H9 (cell line): ENCODE results near the gene CEMIP. TPM values are rescaled to one million over a fixed set of nuclear protein-coding genes. Genes with fewer than 3 reads are reported as not detected.

ENCODE experiments used
- DNase-seq: peaks from one replicate; pipeline ENCODE4 v3.0.0-alpha.2; 2017
- H2AFZ ChIP-seq: one replicate; pipeline ENCODE4 v1.6.1; 2013; ENCODE audit warnings: mild to moderate bottlenecking, low read length, control low read depth, moderate library complexity
- H2AK5ac ChIP-seq: 2 replicates; pipeline ENCODE4 v1.6.1; 2013; ENCODE audit warnings: low read length, control low read depth, mixed read lengths; ENCODE audit not compliant: insufficient read length
- H2BK120ac ChIP-seq: one replicate; pipeline ENCODE4 v1.6.1; 2013; ENCODE audit warnings: low read depth, mild to moderate bottlenecking, low read length, control low read depth, inconsistent platforms; ENCODE audit not compliant: poor library complexity, severe bottlenecking
- H2BK12ac ChIP-seq: 2 replicates; pipeline ENCODE4 v1.6.1; 2013; ENCODE audit warnings: low read length, control low read depth, mixed read lengths, low read depth; ENCODE audit not compliant: insufficient read length
- H2BK15ac ChIP-seq: 2 replicates; pipeline ENCODE4 v1.6.1; 2013; ENCODE audit warnings: low read depth, low read length, control low read depth
- H2BK20ac ChIP-seq: one replicate; pipeline ENCODE4 v1.6.1; 2013; ENCODE audit warnings: low read depth, mild to moderate bottlenecking, low read length, control low read depth, inconsistent platforms; ENCODE audit not compliant: poor library complexity, severe bottlenecking
- H2BK5ac ChIP-seq: 2 replicates; pipeline ENCODE4 v1.6.1; 2013; ENCODE audit warnings: low read length, control low read depth, mixed read lengths; ENCODE audit not compliant: insufficient read length
- H3K14ac ChIP-seq: 2 replicates; pipeline ENCODE4 v1.6.1; 2013; ENCODE audit warnings: low read length, control low read depth; ENCODE audit not compliant: insufficient read depth
- H3K18ac ChIP-seq: 2 replicates; pipeline ENCODE4 v1.6.1; 2013; ENCODE audit warnings: low read depth, mild to moderate bottlenecking, mixed read lengths, low read length, control low read depth; ENCODE audit not compliant: insufficient read length
- H3K23ac ChIP-seq: 2 replicates; pipeline ENCODE4 v1.6.1; 2013; ENCODE audit warnings: low read length, control low read depth, mixed read lengths, low read depth; ENCODE audit not compliant: insufficient read length
- H3K23me2 ChIP-seq: 2 replicates; pipeline ENCODE4 v1.6.1; 2013; ENCODE audit warnings: low read depth, mild to moderate bottlenecking, mixed read lengths, low read length, control low read depth; ENCODE audit not compliant: insufficient read length, poor library complexity, severe bottlenecking
- H3K27ac ChIP-seq: 2 replicates; pipeline ENCODE4 v1.5.1; 2013; ENCODE audit warnings: low read length, control low read depth, mixed read lengths, low read depth; ENCODE audit not compliant: insufficient read length
- H3K27me3 ChIP-seq: 2 replicates; pipeline ENCODE4 v1.6.1; 2013; ENCODE audit warnings: low read length, control low read depth, inconsistent platforms; ENCODE audit not compliant: insufficient read depth
- H3K4ac ChIP-seq: 2 replicates; pipeline ENCODE4 v1.6.1; 2013; ENCODE audit warnings: low read depth, mild to moderate bottlenecking, control low read depth, inconsistent platforms, low read length, moderate library complexity
- H3K4me1 ChIP-seq: 2 replicates; pipeline ENCODE4 v1.6.1; 2013; ENCODE audit warnings: low read length, control low read depth, inconsistent platforms; ENCODE audit not compliant: insufficient read depth
- H3K4me2 ChIP-seq: 2 replicates; pipeline ENCODE4 v1.6.1; 2013; ENCODE audit warnings: low read length, control low read depth, mixed read lengths; ENCODE audit not compliant: insufficient read length, insufficient read depth
- H3K56ac ChIP-seq: 2 replicates; pipeline ENCODE4 v1.6.1; 2013; ENCODE audit warnings: low read depth, mild to moderate bottlenecking, mixed read lengths, low read length, control low read depth; ENCODE audit not compliant: insufficient read length
- H3K79me1 ChIP-seq: 2 replicates; pipeline ENCODE4 v1.6.1; 2013; ENCODE audit warnings: low read depth, mild to moderate bottlenecking, moderate library complexity, low read length, control low read depth, inconsistent platforms; ENCODE audit not compliant: insufficient read depth, poor library complexity, severe bottlenecking
- H3K79me2 ChIP-seq: 2 replicates; pipeline ENCODE4 v1.6.1; 2013; ENCODE audit warnings: low read length, control low read depth, inconsistent platforms; ENCODE audit not compliant: insufficient read depth
- H3K9ac ChIP-seq: 2 replicates; pipeline ENCODE4 v1.6.1; 2013; ENCODE audit warnings: low read length, control low read depth, mixed read lengths; ENCODE audit not compliant: insufficient read length; ENCODE audit errors: extremely low read depth
- H3K9me3 ChIP-seq: one replicate; pipeline ENCODE4 v1.6.1; 2013; ENCODE audit warnings: low read depth, low read length, inconsistent platforms; ENCODE audit not compliant: control insufficient read depth
- H3T11ph ChIP-seq: one replicate; pipeline ENCODE4 v1.6.1; 2013; ENCODE audit warnings: mild to moderate bottlenecking, low read length, control low read depth, inconsistent platforms
- H4K20me1 ChIP-seq: one replicate; pipeline ENCODE4 v1.6.1; 2013; ENCODE audit not compliant: control insufficient read depth, insufficient read length, insufficient read depth
- H4K5ac ChIP-seq: 2 replicates; pipeline ENCODE4 v1.6.1; 2013; ENCODE audit warnings: low read depth, mild to moderate bottlenecking, mixed read lengths, low read length, control low read depth; ENCODE audit not compliant: insufficient read length
- H4K8ac ChIP-seq: replicated peaks from 2 replicates; pipeline ENCODE4 v1.6.1; 2013; ENCODE audit warnings: low read length, control low read depth, mixed read lengths, low read depth; ENCODE audit not compliant: insufficient read length
- H4K91ac ChIP-seq: 2 replicates; pipeline ENCODE4 v1.6.1; 2013; ENCODE audit warnings: low read depth, mild to moderate bottlenecking, moderate library complexity, mixed read lengths, low read length, control low read depth; ENCODE audit not compliant: insufficient read length
- H3K27ac Mint-ChIP-seq, 3 experiments: 2 replicates in 2 of 3; 3 replicates in 1 of 3; pipeline ENCODE4 v1.8.0; 2020 to 2021; ENCODE audit warnings: mixed read lengths in 3 of 3, mild to moderate bottlenecking in 1 of 3, moderate library complexity in 1 of 3
- H3K27me3 Mint-ChIP-seq: 2 replicates; pipeline ENCODE4 v1.8.0; 2021; ENCODE audit warnings: low read depth, mild to moderate bottlenecking, moderate library complexity, mixed read lengths
- H3K36me3 Mint-ChIP-seq, 3 experiments: 2 replicates in 2 of 3; 3 replicates in 1 of 3; pipeline ENCODE4 v1.8.0; 2020 to 2021; ENCODE audit warnings: low read depth in 3 of 3, mixed read lengths in 3 of 3; ENCODE audit not compliant: insufficient read depth in 1 of 3
- H3K4me1 Mint-ChIP-seq, 2 experiments: 2 replicates each; pipeline ENCODE4 v1.8.0; 2020; ENCODE audit warnings: mixed read lengths in 2 of 2
- H3K4me3 Mint-ChIP-seq, 2 experiments: 2 replicates in 1 of 2; 3 replicates in 1 of 2; pipeline ENCODE4 v1.8.0; 2020 to 2021; ENCODE audit warnings: mild to moderate bottlenecking in 2 of 2, mixed read lengths in 2 of 2, moderate library complexity in 1 of 2
- H3K9me3 Mint-ChIP-seq, 2 experiments: 2 replicates in 1 of 2; 3 replicates in 1 of 2; pipeline ENCODE4 v1.8.0; 2020; ENCODE audit warnings: mild to moderate bottlenecking in 2 of 2, mixed read lengths in 2 of 2, moderate library complexity in 1 of 2
- CTCF ChIP-seq: fragments of 200-600 bp; sonication (generic); conservative IDR thresholded peaks from 3 replicates; pipeline ENCODE4 v1.8.0; 2021; ENCODE audit warnings: antibody characterized with exemption, mild to moderate bottlenecking
- WGBS: extraction: QIAGEN DNeasy Blood & Tissue Kit; methylation state at CpG from one replicate; pipeline ENCODE4 v1.1.7; 2013; ENCODE audit warnings: missing lambda C conversion rate, low lambda C conversion rate, mixed read lengths; ENCODE audit not compliant: insufficient read length; ENCODE audit errors: extremely low coverage; 5-methylcytosine and 5-hydroxymethylcytosine counted together
- total RNA-seq: library from RNA; stranded (reverse); gene quantifications from 2 replicates; pipeline ENCODE4 v1.2.1, GENCODE V29; 2021

The CEMIP gene
- total RNA-seq, 1 experiment from 2014 or later: 0.09 TPM

GRCh38 chr15:80892414-80892813, 113.2 kb downstream of the CEMIP start:
- Mint-ChIP-seq H3K9me3 (peaks cover 0 to 10% of the 10 kb centered on the region in 2 experiments; a peak in 2 of 5 replicates), H3K4me3 (no peak overlapping the region), H3K27ac (no peak overlapping the region), H3K27me3 (peaks cover 6% of the 10 kb centered on the region), H3K4me1 (peaks cover 4 to 8% of the 10 kb centered on the region in 2 experiments), H3K36me3 (peaks cover 6 to 12% (median 8%) of the 10 kb centered on the region in 3 experiments)
- no peaks in the 10 kb centered on the region for H3K23me2 ChIP-seq
- TF ChIP-seq CTCF: no peak
- H3K14ac ChIP-seq: no peak overlapping the region
- no peak overlapping the region for H2AK5ac ChIP-seq
- no peak for DNase-seq
- peaks cover 4% of the 10 kb centered on the region for H3K9me3 ChIP-seq
- H2BK15ac ChIP-seq: no peak overlapping the region
- no peaks in the 10 kb centered on the region for H4K20me1 ChIP-seq
- H3K56ac ChIP-seq: no peak overlapping the region
- H3K27me3 ChIP-seq: no peaks in the 10 kb centered on the region
- no peaks in the 10 kb centered on the region for H3K79me1 ChIP-seq
- H2BK120ac ChIP-seq: no peak overlapping the region
- no peak overlapping the region for H3T11ph ChIP-seq
- no CpG with 5 or more reads among the region's 5 CpGs for WGBS
- no peak overlapping the region for H4K91ac ChIP-seq
- H3K4me2 ChIP-seq: no peak overlapping the region
- H3K4ac ChIP-seq: no peak overlapping the region
- no peaks in the 10 kb centered on the region for H3K79me2 ChIP-seq
- H4K8ac ChIP-seq: no peak overlapping the region
- no peak overlapping the region for H3K18ac ChIP-seq
- H3K9ac ChIP-seq: no peak overlapping the region
- H2AFZ ChIP-seq: no peak overlapping the region
- no peak overlapping the region for H2BK20ac ChIP-seq
- peaks cover 2% of the 10 kb centered on the region; the same call in 1 of the 2 replicates for H3K4me1 ChIP-seq
- H2BK12ac ChIP-seq: no peak overlapping the region
- H3K27ac ChIP-seq: no peak overlapping the region
- H4K5ac ChIP-seq: no peak overlapping the region
- H3K23ac ChIP-seq: no peak overlapping the region
- no peak overlapping the region for H2BK5ac ChIP-seq
